ENCODE data around the gene ATP8A2.

- TF ChIP-seq, protein P1, sequence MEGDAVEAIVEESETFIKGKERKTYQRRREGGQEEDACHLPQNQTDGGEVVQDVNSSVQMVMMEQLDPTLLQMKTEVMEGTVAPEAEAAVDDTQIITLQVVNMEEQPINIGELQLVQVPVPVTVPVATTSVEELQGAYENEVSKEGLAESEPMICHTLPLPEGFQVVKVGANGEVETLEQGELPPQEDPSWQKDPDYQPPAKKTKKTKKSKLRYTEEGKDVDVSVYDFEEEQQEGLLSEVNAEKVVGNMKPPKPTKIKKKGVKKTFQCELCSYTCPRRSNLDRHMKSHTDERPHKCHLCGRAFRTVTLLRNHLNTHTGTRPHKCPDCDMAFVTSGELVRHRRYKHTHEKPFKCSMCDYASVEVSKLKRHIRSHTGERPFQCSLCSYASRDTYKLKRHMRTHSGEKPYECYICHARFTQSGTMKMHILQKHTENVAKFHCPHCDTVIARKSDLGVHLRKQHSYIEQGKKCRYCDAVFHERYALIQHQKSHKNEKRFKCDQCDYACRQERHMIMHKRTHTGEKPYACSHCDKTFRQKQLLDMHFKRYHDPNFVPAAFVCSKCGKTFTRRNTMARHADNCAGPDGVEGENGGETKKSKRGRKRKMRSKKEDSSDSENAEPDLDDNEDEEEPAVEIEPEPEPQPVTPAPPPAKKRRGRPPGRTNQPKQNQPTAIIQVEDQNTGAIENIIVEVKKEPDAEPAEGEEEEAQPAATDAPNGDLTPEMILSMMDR (IDR thresholded peaks at IDR 0.05) = no peak
- TF ChIP-seq EP300 (IDR thresholded peaks at IDR 0.05) = no peak
- no peak for TF ChIP-seq POLR2A (IDR thresholded peaks at IDR 0.05)
- no peak for TF ChIP-seq POLR2AphosphoS5 (IDR thresholded peaks at IDR 0.05)
Observed at GRCh38 chr13:25766576-25766975, 394.8 kb downstream of the ATP8A2 start.

All from upper lobe of left lung (tissue), 4 donors.